GM10266 (cell line): Measurements from ENCODE around the gene UPK3BL2.
A peak's percentile ranks its signal among the peaks of the same experiment; 100 is the strongest.
"Not testable (repeated sequence)": the region's sequence is repeated elsewhere in the genome, so short reads cannot be mapped to it uniquely, and the experiment has no call there.

Experiments
- DNase-seq: peaks from one replicate; pipeline ENCODE4 v3.0.0; 2012; ENCODE audit errors: extremely low spot score
- CTCF ChIP-seq: IDR thresholded peaks from 2 replicates; pipeline ENCODE4 v1.5.1; 2012; ENCODE audit warnings: mild to moderate bottlenecking, low read depth; ENCODE audit not compliant: control insufficient read depth, insufficient read depth; ENCODE audit errors: missing control alignments

UPK3BL2 gene

GRCh38 chr7:102543596-102543995 is at the start of gene UPK3BL2:
UPK3BL2 (minus strand) TSS chr7:102543696; CDS start chr7:102543636, 60 bp downstream.
- DNase-seq: not testable (repeated sequence)

GRCh38 chr7:102592477-102593019 is 49.1 kb upstream of the UPK3BL2 start:
- DNase-seq: not testable (repeated sequence)

GRCh38 chr7:102589857-102590256 is 46.4 kb upstream of the UPK3BL2 start:
- DNase-seq: not testable (repeated sequence)

GRCh38 chr7:102583495-102583894 is 40.0 kb upstream of the UPK3BL2 start:
- not testable (repeated sequence) for DNase-seq

- not testable (repeated sequence) for DNase-seq
Observed at GRCh38 chr7:102581722-102582121, 38.2 kb upstream of the UPK3BL2 start.

- DNase-seq: not testable (repeated sequence)
Observed at GRCh38 chr7:102578486-102578885, 35.0 kb upstream of the UPK3BL2 start.

GRCh38 chr7:102577315-102578240 is 34.1 kb upstream of the UPK3BL2 start:
- DNase-seq: not testable (repeated sequence)

- DNase-seq: not testable (repeated sequence)
Observed at GRCh38 chr7:102576363-102576762, 32.9 kb upstream of the UPK3BL2 start.

- not testable (repeated sequence) for DNase-seq
Observed at GRCh38 chr7:102574607-102575006, 31.1 kb upstream of the UPK3BL2 start.

- TF ChIP-seq CTCF: peak; percentile 68
- DNase-seq: not testable (repeated sequence)
Observed at GRCh38 chr7:102572261-102573239, 29.1 kb upstream of the UPK3BL2 start, which contains the start of gene POLR2J3. POLR2J3 (minus strand) TSS chr7:102572583; CDS start chr7:102572521, 62 bp downstream.

- not testable (repeated sequence) for DNase-seq
Observed at GRCh38 chr7:102568620-102569019, 25.1 kb upstream of the UPK3BL2 start.

GRCh38 chr7:102550808-102551422 is 7.4 kb upstream of the UPK3BL2 start, which contains the start of gene SPDYE2:
SPDYE2 (plus strand) TSS chr7:102551226; CDS start chr7:102553256, 2,030 bp downstream.
- DNase-seq: not testable (repeated sequence)

GRCh38 chr7:102546353-102546752 is 2.9 kb upstream of the UPK3BL2 start:
- DNase-seq: not testable (repeated sequence)

GRCh38 chr7:102545288-102545687 is 1.8 kb upstream of the UPK3BL2 start:
- not testable (repeated sequence) for DNase-seq

GRCh38 chr7:102544372-102544771 is 876 bp upstream of the UPK3BL2 start:
- DNase-seq: not testable (repeated sequence)

- DNase-seq: not testable (repeated sequence)
Observed at GRCh38 chr7:102542771-102543170, 725 bp downstream of the UPK3BL2 start.

- DNase-seq: not testable (repeated sequence)
Observed at GRCh38 chr7:102542083-102542482, 1.4 kb downstream of the UPK3BL2 start.

- not testable (repeated sequence) for DNase-seq
Observed at GRCh38 chr7:102540604-102541003, 2.9 kb downstream of the UPK3BL2 start.
